Ascending aorta (tissue), 2 donors: ENCODE data around the gene BRINP1. TPM values are rescaled to one million over a fixed set of nuclear protein-coding genes. Genes with fewer than 3 reads are reported as not detected.

Experiments used
- DNase-seq, 2 donors: peaks; one replicate each; pipeline ENCODE4 v3.0.0-alpha.2; 2019; ENCODE audit warnings: low spot score in 2 of 2
- H3K27ac ChIP-seq, 2 donors: fragments of 200-600 bp; sonication (generic); one replicate each; pipeline ENCODE4 v1.5.1; 2016 to 2017; ENCODE audit warnings: mild to moderate bottlenecking in 1 of 2
- H3K27me3 ChIP-seq: fragments of 200-600 bp; sonication (generic); one replicate; pipeline ENCODE4 v1.5.1; 2017
- H3K36me3 ChIP-seq, 2 donors: fragments of 200-600 bp; sonication (generic); one replicate each; pipeline ENCODE4 v1.5.1; 2016
- H3K4me1 ChIP-seq, 2 donors: fragments of 200-600 bp; sonication (generic); one replicate each; pipeline ENCODE4 v1.5.1; 2016 to 2017; ENCODE audit warnings: mild to moderate bottlenecking in 1 of 2
- H3K4me3 ChIP-seq, 2 donors: fragments of 200-600 bp; sonication (generic); one replicate each; pipeline ENCODE4 v1.5.1; 2016 to 2017; ENCODE audit warnings: mild to moderate bottlenecking in 1 of 2
- H3K9me3 ChIP-seq, 2 donors: fragments of 200-600 bp; sonication (generic); one replicate each; pipeline ENCODE4 v1.5.1; 2016
- CTCF ChIP-seq, 3 experiments: fragments of 200-600 bp in 2 of 3; fragments of 450-650 bp in 1 of 3; sonication (generic) in 2 of 3; IDR thresholded peaks; one replicate each; pipeline ENCODE4 v1.5.1; 2016 to 2019; ENCODE audit warnings: antibody characterized with exemption in 3 of 3, mild to moderate bottlenecking in 1 of 3, moderate library complexity in 1 of 3
- intact Hi-C: fragments of 100-400 bp; cut with DNase I; formaldehyde crosslinking; loops from one replicate; pipeline ENCODE4 v1.15.1; 2023
- total RNA-seq: library from RNA; depleted of rRNA; stranded (reverse); fragments of >200 nt; gene quantifications from one replicate; pipeline ENCODE4 v1.1.0, GENCODE V29; 2016

BRINP1 gene
- total RNA-seq, 1 donor from 2014 or later = not detected

DNA sequence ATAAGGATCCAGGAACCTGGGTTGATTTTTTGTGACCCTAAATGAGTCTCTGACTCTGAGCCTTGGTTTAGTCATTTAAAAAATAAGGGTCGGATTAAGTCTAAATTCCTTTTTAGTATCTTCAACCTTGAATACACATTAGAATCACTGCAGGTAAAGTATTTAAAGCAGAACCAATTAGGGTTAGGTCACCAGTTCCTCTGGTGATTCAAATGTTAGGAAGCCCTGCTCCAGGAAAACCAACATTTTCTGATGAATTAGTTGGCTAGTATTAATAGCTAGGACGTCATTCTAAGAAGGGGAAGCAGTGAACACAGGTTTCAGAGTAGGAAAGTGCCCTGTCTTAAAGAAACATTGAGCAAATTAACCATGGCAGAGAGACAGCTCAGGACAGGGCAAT is 31.4 kb upstream of the BRINP1 start:
- no peaks in the 10 kb centered on the region for H3K27me3 ChIP-seq
- intact Hi-C loops = no loop called here
- no peaks in the 10 kb centered on the region for H3K4me1 ChIP-seq
- no peaks in the 10 kb centered on the region for H3K9me3 ChIP-seq
- H3K27ac ChIP-seq = no peak overlapping the region
- no peak for TF ChIP-seq CTCF (IDR thresholded peaks at IDR 0.05)
- no peak for DNase-seq
- H3K4me3 ChIP-seq = no peak overlapping the region
- H3K36me3 ChIP-seq = no peaks in the 10 kb centered on the region

GRCh38 chr9:119398350-119398749 is 29.1 kb upstream of the BRINP1 start:
- TF ChIP-seq CTCF (IDR thresholded peaks at IDR 0.05) = no peak
- Histone ChIP-seq H3K27ac (no peak overlapping the region), H3K4me3 (no peak overlapping the region), H3K4me1 (no peaks in the 10 kb centered on the region), H3K27me3 (no peaks in the 10 kb centered on the region), H3K36me3 (no peaks in the 10 kb centered on the region), H3K9me3 (no peaks in the 10 kb centered on the region)
- intact Hi-C loops = no loop called here
- no peak for DNase-seq

DNA sequence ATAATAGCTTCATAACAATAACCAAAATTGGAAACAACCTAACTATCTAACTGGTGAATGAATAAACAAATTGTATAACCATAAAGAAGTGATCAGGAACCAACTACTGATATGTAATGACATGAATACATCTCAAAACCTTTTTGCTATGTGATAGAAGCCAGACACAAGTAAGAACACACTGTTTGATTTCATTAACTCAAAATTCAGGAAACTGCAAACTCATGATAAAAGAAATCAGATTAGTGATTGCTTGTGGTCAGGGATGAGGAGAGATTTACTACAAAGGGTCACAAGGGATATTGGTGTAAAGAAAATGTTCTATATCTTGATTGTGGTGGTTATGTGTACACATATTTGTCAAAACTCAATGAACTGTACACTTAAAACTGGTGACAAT is 22.6 kb upstream of the BRINP1 start:
- Histone ChIP-seq H3K9me3 (no peaks in the 10 kb centered on the region), H3K27me3 (no peaks in the 10 kb centered on the region), H3K27ac (no peak overlapping the region), H3K4me1 (no peaks in the 10 kb centered on the region), H3K4me3 (no peak overlapping the region), H3K36me3 (no peaks in the 10 kb centered on the region)
- intact Hi-C loops = no loop called here
- no peak for DNase-seq
- TF ChIP-seq CTCF (IDR thresholded peaks at IDR 0.05) = no peak

GRCh38 chr9:119375892-119376291 is 6.7 kb upstream of the BRINP1 start:
- no peaks in the 10 kb centered on the region for H3K4me1 ChIP-seq
- TF ChIP-seq CTCF (IDR thresholded peaks at IDR 0.05) = no peak
- intact Hi-C loops = no loop called here

GRCh38 chr9:119372951-119373350 is 3.7 kb upstream of the BRINP1 start:
- Histone ChIP-seq H3K27ac (no peak overlapping the region), H3K27me3 (no peaks in the 10 kb centered on the region), H3K9me3 (no peaks in the 10 kb centered on the region), H3K4me1 (no peaks in the 10 kb centered on the region), H3K4me3 (no peak overlapping the region), H3K36me3 (no peaks in the 10 kb centered on the region)
- no peak for TF ChIP-seq CTCF (IDR thresholded peaks at IDR 0.05)
- DNase-seq = no peak
- intact Hi-C loops = no loop called here

More at GRCh38 chr9:119375892-119376291, 6.7 kb upstream of the BRINP1 start:
- Histone ChIP-seq H3K9me3 (no peaks in the 10 kb centered on the region), H3K4me3 (no peak overlapping the region), H3K27ac (no peak overlapping the region), H3K36me3 (no peaks in the 10 kb centered on the region), H3K27me3 (no peaks in the 10 kb centered on the region)
- no peak for DNase-seq

GRCh38 chr9:119370816-119371215 is 1.6 kb upstream of the BRINP1 start:
- Histone ChIP-seq H3K27ac (no peak overlapping the region), H3K36me3 (no peaks in the 10 kb centered on the region), H3K4me3 (no peak overlapping the region), H3K27me3 (no peaks in the 10 kb centered on the region), H3K9me3 (no peaks in the 10 kb centered on the region), H3K4me1 (no peaks in the 10 kb centered on the region)
- DNase-seq = no peak
- no peak for TF ChIP-seq CTCF (IDR thresholded peaks at IDR 0.05)
- intact Hi-C loops = no loop called here
